Measurements from ENCODE around the gene BICDL1.

Gene BICDL1

DNA sequence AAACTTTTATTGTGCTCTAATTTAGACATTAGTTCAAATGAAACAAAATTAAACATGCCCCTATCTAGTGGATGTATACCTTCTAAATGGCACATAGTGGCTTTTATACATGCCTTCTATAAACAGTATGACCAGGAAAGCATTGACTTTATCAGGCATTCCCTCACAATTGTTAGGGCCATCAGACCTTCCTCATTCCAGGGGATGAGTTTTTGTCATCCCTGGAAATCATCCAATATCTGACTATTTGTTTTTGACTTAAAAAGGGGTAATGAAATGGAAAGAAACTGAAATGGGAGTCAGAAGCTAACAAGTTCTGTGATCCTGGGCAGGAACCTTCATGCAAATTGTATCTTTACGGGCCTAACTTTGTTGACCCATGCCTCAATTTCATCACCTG is 58.0 kb downstream of the BICDL1 start:
- TF ChIP-seq, protein P1, sequence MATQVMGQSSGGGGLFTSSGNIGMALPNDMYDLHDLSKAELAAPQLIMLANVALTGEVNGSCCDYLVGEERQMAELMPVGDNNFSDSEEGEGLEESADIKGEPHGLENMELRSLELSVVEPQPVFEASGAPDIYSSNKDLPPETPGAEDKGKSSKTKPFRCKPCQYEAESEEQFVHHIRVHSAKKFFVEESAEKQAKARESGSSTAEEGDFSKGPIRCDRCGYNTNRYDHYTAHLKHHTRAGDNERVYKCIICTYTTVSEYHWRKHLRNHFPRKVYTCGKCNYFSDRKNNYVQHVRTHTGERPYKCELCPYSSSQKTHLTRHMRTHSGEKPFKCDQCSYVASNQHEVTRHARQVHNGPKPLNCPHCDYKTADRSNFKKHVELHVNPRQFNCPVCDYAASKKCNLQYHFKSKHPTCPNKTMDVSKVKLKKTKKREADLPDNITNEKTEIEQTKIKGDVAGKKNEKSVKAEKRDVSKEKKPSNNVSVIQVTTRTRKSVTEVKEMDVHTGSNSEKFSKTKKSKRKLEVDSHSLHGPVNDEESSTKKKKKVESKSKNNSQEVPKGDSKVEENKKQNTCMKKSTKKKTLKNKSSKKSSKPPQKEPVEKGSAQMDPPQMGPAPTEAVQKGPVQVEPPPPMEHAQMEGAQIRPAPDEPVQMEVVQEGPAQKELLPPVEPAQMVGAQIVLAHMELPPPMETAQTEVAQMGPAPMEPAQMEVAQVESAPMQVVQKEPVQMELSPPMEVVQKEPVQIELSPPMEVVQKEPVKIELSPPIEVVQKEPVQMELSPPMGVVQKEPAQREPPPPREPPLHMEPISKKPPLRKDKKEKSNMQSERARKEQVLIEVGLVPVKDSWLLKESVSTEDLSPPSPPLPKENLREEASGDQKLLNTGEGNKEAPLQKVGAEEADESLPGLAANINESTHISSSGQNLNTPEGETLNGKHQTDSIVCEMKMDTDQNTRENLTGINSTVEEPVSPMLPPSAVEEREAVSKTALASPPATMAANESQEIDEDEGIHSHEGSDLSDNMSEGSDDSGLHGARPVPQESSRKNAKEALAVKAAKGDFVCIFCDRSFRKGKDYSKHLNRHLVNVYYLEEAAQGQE (IDR thresholded peaks at IDR 0.05; ENCODE audit: insufficient replicate concordance, low read depth): no peak
- TF ChIP-seq GABPA (IDR thresholded peaks at IDR 0.05; ENCODE audit: low read depth) (no peak), SPI1 (IDR thresholded peaks at IDR 0.05; ENCODE audit: borderline replicate concordance, low read depth) (no peak), POLR2AphosphoS5 (IDR thresholded peaks at IDR 0.05; ENCODE audit: low read depth) (no peak)
- TF ChIP-seq, protein P2, sequence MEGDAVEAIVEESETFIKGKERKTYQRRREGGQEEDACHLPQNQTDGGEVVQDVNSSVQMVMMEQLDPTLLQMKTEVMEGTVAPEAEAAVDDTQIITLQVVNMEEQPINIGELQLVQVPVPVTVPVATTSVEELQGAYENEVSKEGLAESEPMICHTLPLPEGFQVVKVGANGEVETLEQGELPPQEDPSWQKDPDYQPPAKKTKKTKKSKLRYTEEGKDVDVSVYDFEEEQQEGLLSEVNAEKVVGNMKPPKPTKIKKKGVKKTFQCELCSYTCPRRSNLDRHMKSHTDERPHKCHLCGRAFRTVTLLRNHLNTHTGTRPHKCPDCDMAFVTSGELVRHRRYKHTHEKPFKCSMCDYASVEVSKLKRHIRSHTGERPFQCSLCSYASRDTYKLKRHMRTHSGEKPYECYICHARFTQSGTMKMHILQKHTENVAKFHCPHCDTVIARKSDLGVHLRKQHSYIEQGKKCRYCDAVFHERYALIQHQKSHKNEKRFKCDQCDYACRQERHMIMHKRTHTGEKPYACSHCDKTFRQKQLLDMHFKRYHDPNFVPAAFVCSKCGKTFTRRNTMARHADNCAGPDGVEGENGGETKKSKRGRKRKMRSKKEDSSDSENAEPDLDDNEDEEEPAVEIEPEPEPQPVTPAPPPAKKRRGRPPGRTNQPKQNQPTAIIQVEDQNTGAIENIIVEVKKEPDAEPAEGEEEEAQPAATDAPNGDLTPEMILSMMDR (IDR thresholded peaks at IDR 0.05; ENCODE audit: insufficient read depth, low read length): no peak
- Histone ChIP-seq H3K27ac (replicated peaks) (no peak overlapping the region), H3K4me3 (replicated peaks; ENCODE audit: insufficient read depth, low read length) (no peak overlapping the region), H3K27me3 (ENCODE audit: insufficient read depth, poor library complexity, severe bottlenecking) (peaks cover 4% of the 10 kb centered on the region)
- no peak for DNase-seq (ENCODE audit: low read depth in 1 of 2, low spot score in 1 of 2)

DNA sequence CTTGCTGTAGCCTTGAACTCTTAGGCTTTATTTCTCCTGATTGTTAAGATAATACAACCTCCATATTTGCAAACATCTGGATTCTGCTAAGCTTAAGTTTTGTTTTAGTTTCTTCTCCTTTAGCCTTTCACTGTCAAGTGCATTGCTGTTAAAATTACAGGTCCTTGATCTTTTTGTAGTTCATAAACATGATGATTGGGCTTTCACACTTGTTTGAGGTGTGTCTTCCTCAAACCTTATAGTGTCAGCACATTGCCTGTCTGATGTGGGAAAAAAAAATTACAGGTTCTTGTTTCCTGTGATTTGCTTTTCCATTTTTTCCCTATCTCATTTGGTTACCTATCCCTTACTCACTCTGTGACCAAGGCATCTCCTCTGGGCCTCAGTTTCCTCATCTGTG is 59.2 kb downstream of the BICDL1 start:
- Histone ChIP-seq H3K4me3 (replicated peaks; ENCODE audit: insufficient read depth, low read length) (no peak overlapping the region), H3K27ac (replicated peaks) (no peak overlapping the region), H3K27me3 (ENCODE audit: insufficient read depth, poor library complexity, severe bottlenecking) (peaks cover 4% of the 10 kb centered on the region)
- TF ChIP-seq, protein P1 (IDR thresholded peaks at IDR 0.05; ENCODE audit: insufficient replicate concordance, low read depth): no peak
- TF ChIP-seq POLR2AphosphoS5 (IDR thresholded peaks at IDR 0.05; ENCODE audit: low read depth): no peak
- TF ChIP-seq SPI1 (IDR thresholded peaks at IDR 0.05; ENCODE audit: borderline replicate concordance, low read depth): no peak
- no peak for TF ChIP-seq GABPA (IDR thresholded peaks at IDR 0.05; ENCODE audit: low read depth)
- TF ChIP-seq, protein P2 (IDR thresholded peaks at IDR 0.05; ENCODE audit: insufficient read depth, low read length): no peak
- no peak for DNase-seq (ENCODE audit: low read depth in 1 of 2, low spot score in 1 of 2)

GRCh38 chr12:120049426-120049825 is 60.4 kb downstream of the BICDL1 start:
- H3K27me3 ChIP-seq (ENCODE audit: insufficient read depth, poor library complexity, severe bottlenecking): peaks cover 4% of the 10 kb centered on the region
- no peak for TF ChIP-seq POLR2AphosphoS5 (IDR thresholded peaks at IDR 0.05; ENCODE audit: low read depth)
- TF ChIP-seq SPI1 (IDR thresholded peaks at IDR 0.05; ENCODE audit: borderline replicate concordance, low read depth): no peak
- TF ChIP-seq, protein P1 (IDR thresholded peaks at IDR 0.05; ENCODE audit: insufficient replicate concordance, low read depth): no peak
- no peak for TF ChIP-seq GABPA (IDR thresholded peaks at IDR 0.05; ENCODE audit: low read depth)
- TF ChIP-seq, protein P2 (IDR thresholded peaks at IDR 0.05; ENCODE audit: insufficient read depth, low read length): no peak
- no peak for DNase-seq (ENCODE audit: low read depth in 1 of 2, low spot score in 1 of 2)

More at GRCh38 chr12:120049426-120049825, 60.4 kb downstream of the BICDL1 start:
- H3K27ac ChIP-seq (replicated peaks): no peak overlapping the region
- H3K4me3 ChIP-seq (replicated peaks; ENCODE audit: insufficient read depth, low read length): no peak overlapping the region
